ENCODE results near the gene VAPB.

DNA sequence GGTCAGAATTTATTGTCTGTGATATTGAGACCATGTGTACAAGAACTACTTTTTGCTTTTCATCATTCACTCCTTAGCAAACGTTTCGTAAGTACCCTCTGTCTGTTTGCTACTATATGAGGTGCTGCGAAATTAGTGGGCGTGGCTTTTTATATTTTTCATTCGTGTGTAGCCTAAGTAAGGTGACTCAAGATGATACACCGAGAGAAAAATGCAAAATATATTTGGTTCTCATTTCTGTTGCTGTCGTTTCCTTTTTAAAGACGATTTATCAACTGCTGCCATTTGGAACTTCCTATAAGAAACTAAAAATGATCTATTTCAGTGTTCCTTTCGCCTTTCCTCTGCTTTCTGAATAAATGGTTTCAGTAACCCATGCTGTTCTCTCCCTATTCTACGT lies 61.2 kb downstream of the VAPB start:
- no peak for TF ChIP-seq POLR2A (IDR thresholded peaks at IDR 0.05; ENCODE audit: low read length)
- TF ChIP-seq GATA1 (IDR thresholded peaks at IDR 0.05; ENCODE audit: low read depth, low read length) = no peak

Measured in erythroblast (primary cell).